ENCODE data around the gene SMAGP.

DNA sequence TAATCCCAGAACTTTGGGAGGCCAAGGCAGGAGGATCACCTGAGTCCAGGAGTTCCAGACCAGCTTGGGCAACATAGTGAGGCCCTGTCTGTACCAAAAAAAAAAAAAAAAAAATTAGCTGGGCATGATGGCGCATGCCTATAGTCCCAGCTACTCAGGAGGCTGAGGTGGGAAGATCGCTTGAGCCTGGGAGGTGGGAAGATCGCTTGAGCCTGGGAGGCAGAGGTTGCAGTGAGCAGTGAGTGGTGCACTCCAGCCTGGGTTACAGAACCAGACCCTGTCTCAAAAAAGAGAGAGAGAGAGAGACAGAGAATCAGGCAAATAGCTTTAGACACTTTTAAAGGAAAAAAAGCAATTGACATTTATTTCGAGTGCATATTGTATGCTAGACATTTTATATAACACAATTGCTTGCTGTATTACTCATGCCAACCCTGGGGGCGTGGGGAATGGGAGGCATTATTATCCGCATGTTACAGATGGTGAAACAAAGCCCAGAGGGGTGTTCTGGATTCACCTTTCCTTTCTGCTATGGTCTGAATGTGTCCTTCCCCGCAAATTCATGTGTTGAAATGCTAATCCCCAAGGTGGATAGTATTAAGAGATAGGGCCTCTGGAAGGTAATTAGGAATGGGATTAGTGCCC, 62.1 kb downstream of the SMAGP start:
- TF ChIP-seq, protein P1, sequence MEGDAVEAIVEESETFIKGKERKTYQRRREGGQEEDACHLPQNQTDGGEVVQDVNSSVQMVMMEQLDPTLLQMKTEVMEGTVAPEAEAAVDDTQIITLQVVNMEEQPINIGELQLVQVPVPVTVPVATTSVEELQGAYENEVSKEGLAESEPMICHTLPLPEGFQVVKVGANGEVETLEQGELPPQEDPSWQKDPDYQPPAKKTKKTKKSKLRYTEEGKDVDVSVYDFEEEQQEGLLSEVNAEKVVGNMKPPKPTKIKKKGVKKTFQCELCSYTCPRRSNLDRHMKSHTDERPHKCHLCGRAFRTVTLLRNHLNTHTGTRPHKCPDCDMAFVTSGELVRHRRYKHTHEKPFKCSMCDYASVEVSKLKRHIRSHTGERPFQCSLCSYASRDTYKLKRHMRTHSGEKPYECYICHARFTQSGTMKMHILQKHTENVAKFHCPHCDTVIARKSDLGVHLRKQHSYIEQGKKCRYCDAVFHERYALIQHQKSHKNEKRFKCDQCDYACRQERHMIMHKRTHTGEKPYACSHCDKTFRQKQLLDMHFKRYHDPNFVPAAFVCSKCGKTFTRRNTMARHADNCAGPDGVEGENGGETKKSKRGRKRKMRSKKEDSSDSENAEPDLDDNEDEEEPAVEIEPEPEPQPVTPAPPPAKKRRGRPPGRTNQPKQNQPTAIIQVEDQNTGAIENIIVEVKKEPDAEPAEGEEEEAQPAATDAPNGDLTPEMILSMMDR (conservative IDR thresholded peaks at IDR 0.05; ENCODE audit: low read depth, low read length): no peak
- TF ChIP-seq EZH2 (IDR thresholded peaks at IDR 0.05; ENCODE audit: low read length, unreplicated experiment): no peak
- TF ChIP-seq EZH2phosphoT487 (IDR thresholded peaks at IDR 0.05; ENCODE audit: borderline replicate concordance, low read length): no peak

All from PC-3 (cell line).